Subcutaneous adipose tissue (tissue), 4 donors: ENCODE data around the gene SERINC2. TPM values are rescaled to one million over a fixed set of nuclear protein-coding genes. Genes with fewer than 3 reads are reported as not detected.

ENCODE experiments used
- CTCF ChIP-seq: fragments of 450-650 bp; IDR thresholded peaks from one replicate; pipeline ENCODE4 v1.5.1; 2016; ENCODE audit warnings: low read depth, mild to moderate bottlenecking, control low read depth, antibody characterized with exemption, moderate library complexity
- total RNA-seq, 4 donors: library from RNA; depleted of rRNA; stranded (reverse); fragments of >200 nt; gene quantifications; one replicate each; pipeline ENCODE4 v1.1.0, GENCODE V29; 2016

The SERINC2 gene
- total RNA-seq, 4 donors from 2014 or later, result 1.6 to 11.0 (median 7.2) TPM

GRCh38 chr1:31383967-31384366, 29.0 kb upstream of the SERINC2 start:
- no peak for TF ChIP-seq CTCF

- no peak for TF ChIP-seq CTCF
Measured at GRCh38 chr1:31387612-31388011, 25.4 kb upstream of the SERINC2 start.

GRCh38 chr1:31389616-31390015, 23.4 kb upstream of the SERINC2 start:
- TF ChIP-seq CTCF, result no peak

- no peak for TF ChIP-seq CTCF
Measured at GRCh38 chr1:31390071-31390470, 22.9 kb upstream of the SERINC2 start.

GRCh38 chr1:31393463-31393862, 19.6 kb upstream of the SERINC2 start:
- no peak for TF ChIP-seq CTCF

- no peak for TF ChIP-seq CTCF
Measured at GRCh38 chr1:31394584-31395193, 18.3 kb upstream of the SERINC2 start.

- TF ChIP-seq CTCF, result no peak
Measured at GRCh38 chr1:31396633-31397351, 16.2 kb upstream of the SERINC2 start.
